ENCODE data around the gene NDUFB2. TPM values are rescaled to one million over a fixed set of nuclear protein-coding genes. Genes with fewer than 3 reads are reported as not detected.

NDUFB2 gene
- total and polyA plus RNA-seq, 2 donors (not counting 3 experiments of a cell fraction or from before 2014, with no cell fraction given): 197 to 1,075 TPM

DNA sequence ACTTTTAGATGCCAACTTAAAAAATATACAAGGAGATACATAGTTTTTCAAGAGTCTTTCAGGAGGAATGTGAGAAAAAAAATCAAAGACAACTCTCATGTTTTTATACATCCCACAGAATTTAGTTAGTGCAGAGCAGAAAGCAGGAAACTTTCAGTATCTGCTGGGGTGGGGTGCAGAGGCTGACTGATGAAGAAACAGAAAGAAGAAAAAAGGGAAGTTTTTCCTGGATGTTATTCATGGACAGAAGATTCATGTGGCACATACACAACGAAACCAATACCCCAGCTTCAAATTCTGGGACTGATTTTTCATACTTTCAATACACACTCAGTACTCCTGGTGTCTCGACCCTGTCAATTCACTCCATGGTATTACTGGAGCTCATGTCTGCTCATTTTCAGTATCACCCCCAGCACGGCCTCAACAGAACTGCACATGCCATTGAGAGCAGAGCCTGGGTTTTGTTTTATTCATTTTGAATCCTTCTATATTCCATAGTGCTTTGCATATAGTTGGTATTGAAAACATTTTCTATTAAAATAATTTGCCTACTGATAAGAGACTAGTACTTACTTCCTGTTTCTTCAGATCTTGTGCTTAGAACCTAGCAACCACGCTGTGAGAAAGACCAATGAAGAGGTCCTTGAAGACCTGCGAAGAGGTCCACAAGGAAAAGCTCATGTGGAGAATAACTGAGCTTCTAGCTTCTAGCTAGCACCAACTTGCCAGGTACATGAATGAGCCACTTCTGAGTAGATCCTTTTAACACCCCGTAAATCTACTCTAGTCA is 49.0 kb downstream of the NDUFB2 start:
- CTCF ChIA-PET: no interaction called here
- BruUV-seq (replicated peaks): no TSS peak
- Histone ChIP-seq H2AFZ (ENCODE audit: low read depth, low read length) (no peak overlapping the region), H3K9ac (replicated peaks; ENCODE audit: extremely low read depth, insufficient read depth, low read length) (no peak overlapping the region), H4K20me1 (replicated peaks; ENCODE audit: control insufficient read depth, extremely low read depth, insufficient read depth, low read length) (no peaks in the 10 kb centered on the region), H3K36me3 (ENCODE audit: control insufficient read depth in 2 of 2, extremely low read depth in 1 of 2, insufficient read depth in 2 of 2, low read length in 2 of 2) (no peaks in the 10 kb centered on the region), H3K4me3 (replicated peaks in 1 of 3; ENCODE audit: insufficient read depth in 1 of 3, low read depth in 1 of 3, low read length in 3 of 3) (no peak overlapping the region), H3K79me2 (ENCODE audit: control insufficient read depth, insufficient read depth, low read length) (no peaks in the 10 kb centered on the region), H3K9me3 (replicated peaks; ENCODE audit: control insufficient read depth, insufficient read depth, low read length) (no peaks in the 10 kb centered on the region), H3K9me1 (replicated peaks; ENCODE audit: control insufficient read depth, extremely low read depth, insufficient read depth, low read length) (no peaks in the 10 kb centered on the region), H3K4me1 (ENCODE audit: control insufficient read depth, extremely low read depth, insufficient read depth, low read length) (no peaks in the 10 kb centered on the region), H3K27ac (ENCODE audit: insufficient read depth, low read depth, low read length) (no peak overlapping the region), H3K4me2 (ENCODE audit: insufficient read depth, low read length) (no peak overlapping the region), H3K27me3 (ENCODE audit: control insufficient read depth in 2 of 2, insufficient read depth in 2 of 2, low read length in 2 of 2) (no peaks in the 10 kb centered on the region)
- POLR2A ChIA-PET: no interaction called here
- TF ChIP-seq JUN (IDR thresholded peaks at IDR 0.05; ENCODE audit: borderline replicate concordance, insufficient read depth, insufficient read length, low read depth) (no peak), POLR2AphosphoS5 (IDR thresholded peaks at IDR 0.05; ENCODE audit: insufficient read depth, low read depth, low read length) (no peak), EZH2 (IDR thresholded peaks at IDR 0.05; ENCODE audit: borderline replicate concordance, low read depth, low read length, severe bottlenecking) (no peak), MYC (IDR thresholded peaks at IDR 0.05; ENCODE audit: low read depth, low read length) (no peak), FOS (IDR thresholded peaks at IDR 0.05; ENCODE audit: borderline replicate concordance, insufficient read depth, low read length) (no peak), GATA2 (IDR thresholded peaks at IDR 0.05; ENCODE audit: insufficient read depth, insufficient read length, low read depth, low read length) (no peak), POLR2A (IDR thresholded peaks at IDR 0.05; ENCODE audit: low read depth, low read length) (no peak)
- TF ChIP-seq, protein P1, sequence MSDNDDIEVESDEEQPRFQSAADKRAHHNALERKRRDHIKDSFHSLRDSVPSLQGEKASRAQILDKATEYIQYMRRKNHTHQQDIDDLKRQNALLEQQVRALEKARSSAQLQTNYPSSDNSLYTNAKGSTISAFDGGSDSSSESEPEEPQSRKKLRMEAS (IDR thresholded peaks at IDR 0.05; ENCODE audit: insufficient read depth, insufficient read length): no peak
- TF ChIP-seq, protein P2, sequence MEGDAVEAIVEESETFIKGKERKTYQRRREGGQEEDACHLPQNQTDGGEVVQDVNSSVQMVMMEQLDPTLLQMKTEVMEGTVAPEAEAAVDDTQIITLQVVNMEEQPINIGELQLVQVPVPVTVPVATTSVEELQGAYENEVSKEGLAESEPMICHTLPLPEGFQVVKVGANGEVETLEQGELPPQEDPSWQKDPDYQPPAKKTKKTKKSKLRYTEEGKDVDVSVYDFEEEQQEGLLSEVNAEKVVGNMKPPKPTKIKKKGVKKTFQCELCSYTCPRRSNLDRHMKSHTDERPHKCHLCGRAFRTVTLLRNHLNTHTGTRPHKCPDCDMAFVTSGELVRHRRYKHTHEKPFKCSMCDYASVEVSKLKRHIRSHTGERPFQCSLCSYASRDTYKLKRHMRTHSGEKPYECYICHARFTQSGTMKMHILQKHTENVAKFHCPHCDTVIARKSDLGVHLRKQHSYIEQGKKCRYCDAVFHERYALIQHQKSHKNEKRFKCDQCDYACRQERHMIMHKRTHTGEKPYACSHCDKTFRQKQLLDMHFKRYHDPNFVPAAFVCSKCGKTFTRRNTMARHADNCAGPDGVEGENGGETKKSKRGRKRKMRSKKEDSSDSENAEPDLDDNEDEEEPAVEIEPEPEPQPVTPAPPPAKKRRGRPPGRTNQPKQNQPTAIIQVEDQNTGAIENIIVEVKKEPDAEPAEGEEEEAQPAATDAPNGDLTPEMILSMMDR (IDR thresholded peaks at IDR 0.05; ENCODE audit: extremely low read depth in 1 of 2, insufficient read depth in 1 of 2, low read depth in 1 of 2, low read length in 2 of 2): no peak
- intact Hi-C loops (cut with micrococcal nuclease): no loop called here
- DNase-seq (ENCODE audit: low read depth, low spot score) (no peak), FAIRE-seq (no peak)
- dilution Hi-C loops (cut with MboI; ENCODE audit: extremely low pct_ligation_motif_present, low sequenced_read_pairs): no loop called here
